ENCODE results near the gene GRAP.

GRCh38 chr17:18994631-18995030 lies 52.1 kb downstream of the GRAP start:
- no peak for TF ChIP-seq EZH2phosphoT487 (IDR thresholded peaks at IDR 0.05; ENCODE audit: borderline replicate concordance, low read length)
- no peak for TF ChIP-seq CTCF (conservative IDR thresholded peaks at IDR 0.05; ENCODE audit: low read depth, low read length)
